Suprapubic skin (tissue), 3 donors: ENCODE data around the gene AP1G2.

ENCODE experiments used
- CTCF ChIP-seq, 2 donors: fragments of 200-600 bp in 1 of 2; fragments of 450-650 bp in 1 of 2; sonication (generic) in 1 of 2; IDR thresholded peaks; one replicate each; pipeline ENCODE4 v1.5.1; 2016 to 2019; ENCODE audit warnings: antibody characterized with exemption in 2 of 2, mild to moderate bottlenecking in 1 of 2, moderate library complexity in 1 of 2
- EP300 ChIP-seq: sonication (generic); formaldehyde crosslinking; IDR thresholded peaks from one replicate; pipeline ENCODE4 v1.6.1; 2017; ENCODE audit warnings: antibody characterized with exemption

GRCh38 chr14:23564876-23565275 is 2.7 kb downstream of the AP1G2 start:
- TF ChIP-seq EP300 (no peak), CTCF (IDR thresholded peaks at IDR 0.05) (no peak)
